Activated CD4-positive, CD25-positive, alpha-beta regulatory T cell (primary cell): ENCODE data around the gene CCDC149.

Source experiments
- DNase-seq, 4 experiments: peaks; one replicate each; lab custom pipeline; 2025; lab: John Stamatoyannopoulos, UW

Gene CCDC149

DNA sequence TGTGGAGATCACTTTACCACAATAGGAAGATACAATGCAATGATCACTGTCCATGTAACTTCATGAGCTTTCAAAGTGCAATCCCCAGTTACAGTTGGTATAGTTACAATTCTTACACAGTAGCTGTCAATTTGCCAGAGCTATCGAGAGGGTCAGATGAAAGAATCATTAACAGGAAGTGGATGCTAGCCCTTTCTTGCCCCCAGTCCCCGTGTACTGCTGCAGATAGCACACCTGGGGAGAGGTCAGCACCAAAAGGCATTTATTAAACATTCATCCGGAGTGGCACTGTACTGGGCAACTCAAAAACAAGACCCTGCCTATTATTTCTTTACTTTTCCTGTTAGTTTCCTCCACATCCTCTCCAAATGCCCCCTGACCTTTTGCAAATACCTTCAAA is 69.7 kb downstream of the CCDC149 start:
- no peak for DNase-seq

DNA sequence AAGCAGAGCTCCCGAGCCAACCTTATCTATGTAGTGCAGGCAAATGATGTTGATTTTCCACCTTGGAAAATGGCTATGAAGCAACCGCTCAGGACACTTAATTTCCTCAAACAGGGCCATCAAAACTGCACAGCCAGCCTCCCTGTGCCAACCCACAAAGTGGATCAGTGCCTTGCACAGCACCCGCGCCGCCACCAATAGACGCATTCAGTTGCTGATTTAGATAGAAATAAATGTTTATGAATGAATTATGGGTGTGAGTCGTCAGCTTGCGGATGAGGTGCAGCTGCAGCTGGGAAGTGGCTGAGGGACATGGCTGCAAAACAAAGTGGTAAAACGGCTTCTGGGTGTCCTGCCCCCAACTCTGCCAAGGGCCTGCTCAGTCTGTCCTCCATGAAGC is 70.5 kb downstream of the CCDC149 start:
- no peak for DNase-seq

DNA sequence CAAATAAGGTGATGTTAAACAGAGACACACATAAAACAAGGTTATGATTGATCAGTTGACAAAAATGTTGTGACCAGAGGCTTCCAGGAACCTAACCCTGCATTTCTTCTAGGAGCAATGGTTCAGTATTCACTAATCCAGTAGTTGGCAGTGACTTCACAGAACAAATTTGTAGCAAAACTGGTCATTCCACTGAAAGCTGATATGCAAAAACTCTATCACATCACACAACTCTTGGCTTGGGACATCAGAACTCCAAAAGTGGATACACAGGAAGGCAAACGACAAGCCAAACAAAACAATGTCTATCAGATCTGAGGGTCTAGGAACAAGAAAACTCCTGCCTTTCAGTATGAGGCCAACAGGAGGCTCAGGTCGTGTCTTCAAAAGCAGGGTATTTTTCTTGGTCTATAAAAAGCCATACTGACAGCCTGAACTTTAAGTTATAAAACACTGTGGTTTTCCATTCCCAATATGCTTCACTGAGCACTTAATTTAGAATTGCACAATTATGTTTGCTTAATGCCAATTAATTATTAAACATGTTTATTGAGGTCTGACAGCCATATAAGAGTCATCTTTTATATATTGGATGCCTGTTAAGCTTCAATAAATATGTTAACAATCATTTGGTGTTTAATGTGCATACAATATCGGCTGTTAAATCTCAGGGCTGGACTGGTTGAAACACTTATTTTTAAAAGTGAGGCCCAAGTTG is 71.9 kb downstream of the CCDC149 start:
- no peak for DNase-seq

DNA sequence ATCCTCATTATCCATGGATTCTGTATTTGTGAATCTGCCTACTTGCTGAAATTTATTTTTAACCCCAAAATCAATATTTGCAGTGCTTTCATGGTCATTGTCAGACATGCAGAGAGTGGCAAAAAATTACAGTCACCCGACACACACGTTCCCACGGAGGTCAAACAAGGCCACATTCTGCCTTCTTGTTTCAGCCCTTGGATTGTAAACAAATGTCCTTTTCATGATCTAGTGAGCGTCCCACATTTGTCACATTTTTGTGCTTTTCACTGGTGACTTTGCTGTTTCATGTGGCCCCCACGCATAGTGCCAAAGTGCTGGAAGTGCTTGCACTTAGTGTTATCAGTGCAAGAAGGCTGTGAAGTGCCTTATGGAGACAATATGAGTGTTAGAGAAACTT is 72.5 kb downstream of the CCDC149 start:
- no peak for DNase-seq

DNA sequence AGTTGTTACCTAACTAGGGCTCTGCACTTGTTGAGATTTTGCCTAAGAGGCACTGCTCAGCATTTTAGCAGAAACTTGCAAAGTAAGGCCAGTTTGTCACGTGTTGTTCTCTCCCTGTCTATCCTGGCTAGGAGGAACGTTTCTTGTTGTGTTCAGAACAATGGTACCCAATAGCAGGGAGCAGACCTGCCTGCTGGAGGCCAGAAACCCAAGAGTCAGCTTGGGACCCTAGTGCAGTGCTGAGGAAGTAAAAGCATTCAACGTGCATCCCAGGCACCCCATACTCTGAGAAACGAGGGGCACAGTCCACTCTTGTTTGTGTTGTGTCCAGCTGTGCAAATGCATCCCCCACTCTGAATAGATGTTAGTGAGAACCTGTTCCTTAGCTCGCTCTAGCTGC is 75.1 kb downstream of the CCDC149 start:
- no peak for DNase-seq

DNA sequence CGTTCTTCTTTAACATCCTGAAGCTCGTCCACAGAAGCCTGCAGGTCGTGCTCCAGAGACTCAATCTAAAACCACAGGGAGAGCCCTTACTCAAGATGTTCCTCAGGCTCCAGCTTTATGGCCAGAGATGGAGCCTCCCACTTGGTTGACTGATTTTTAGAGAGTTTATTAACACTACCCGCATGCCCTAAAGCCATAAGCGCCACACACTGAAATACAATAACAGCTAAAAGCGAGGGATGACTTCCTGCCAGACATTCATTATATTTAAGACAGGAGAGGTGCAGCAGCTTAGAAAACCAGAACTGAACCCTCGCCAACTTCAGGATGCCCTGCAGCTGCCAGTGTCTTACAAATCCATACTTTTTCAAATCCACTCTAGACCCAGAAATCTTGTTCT is 75.5 kb downstream of the CCDC149 start:
- no peak for DNase-seq

DNA sequence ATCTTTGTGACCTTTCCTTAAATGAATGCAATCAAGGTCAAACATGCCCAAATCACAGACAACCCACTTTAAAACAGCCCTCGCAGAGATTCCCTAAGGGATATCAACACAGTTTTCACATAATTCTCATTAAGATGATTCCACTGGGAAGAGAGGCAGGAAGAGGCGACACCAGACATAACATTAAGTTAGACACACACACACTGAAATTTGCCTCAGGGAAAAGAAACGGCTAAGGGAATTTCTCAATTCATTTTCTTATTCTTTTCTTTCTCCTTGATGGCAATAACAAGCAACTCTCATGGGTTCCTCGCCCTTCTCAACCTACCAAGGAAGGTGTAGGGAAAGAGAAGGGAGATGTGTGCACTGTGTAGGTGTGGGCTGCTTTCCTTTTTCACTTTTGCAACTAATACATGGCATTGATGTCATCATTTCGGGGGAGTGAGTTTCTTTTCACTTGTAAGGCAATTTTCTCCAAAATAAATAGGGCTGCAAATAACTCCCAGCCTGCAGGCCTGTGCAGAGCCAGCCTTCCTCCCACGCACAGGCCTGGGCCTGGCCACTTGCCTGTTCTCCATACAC is 76.1 kb downstream of the CCDC149 start:
- DNase-seq = no peak

DNA sequence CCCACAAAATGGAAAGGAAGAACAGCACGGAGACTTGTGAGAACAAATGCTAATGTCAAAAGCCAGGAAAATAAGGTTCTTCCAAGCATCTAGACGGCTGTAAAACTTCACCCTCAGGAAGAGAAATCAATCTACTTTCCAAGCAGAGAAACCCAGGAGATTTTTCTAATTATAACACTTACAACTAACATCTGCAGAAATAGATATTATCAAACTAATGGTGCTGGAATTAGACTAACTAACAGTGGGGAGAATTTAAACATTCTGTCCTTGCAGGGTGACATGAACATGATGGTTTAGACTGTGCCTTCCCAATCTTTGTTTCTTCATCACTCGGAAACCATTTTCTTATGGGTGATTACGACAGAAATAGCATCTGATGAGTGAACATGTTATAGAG is 77.1 kb downstream of the CCDC149 start:
- no peak for DNase-seq

DNA sequence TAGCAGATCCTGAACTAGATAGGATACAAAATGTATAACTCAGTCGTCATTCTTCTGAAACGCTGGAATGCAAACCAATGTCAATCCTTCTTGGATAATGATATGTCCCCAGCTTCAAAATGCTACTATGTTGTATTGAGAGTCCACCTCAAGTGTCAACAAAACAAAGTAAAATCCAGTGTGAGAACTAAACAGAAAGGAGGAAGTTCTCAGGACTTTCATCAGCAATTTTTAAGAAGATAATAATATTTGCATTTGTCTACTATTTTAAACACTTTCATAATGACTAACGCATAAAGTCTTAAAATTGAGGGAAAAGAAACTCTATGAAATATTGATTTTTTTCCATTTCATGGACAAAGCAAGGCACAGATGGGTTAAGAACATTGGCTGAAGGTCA is 81.2 kb downstream of the CCDC149 start:
- DNase-seq = no peak

DNA sequence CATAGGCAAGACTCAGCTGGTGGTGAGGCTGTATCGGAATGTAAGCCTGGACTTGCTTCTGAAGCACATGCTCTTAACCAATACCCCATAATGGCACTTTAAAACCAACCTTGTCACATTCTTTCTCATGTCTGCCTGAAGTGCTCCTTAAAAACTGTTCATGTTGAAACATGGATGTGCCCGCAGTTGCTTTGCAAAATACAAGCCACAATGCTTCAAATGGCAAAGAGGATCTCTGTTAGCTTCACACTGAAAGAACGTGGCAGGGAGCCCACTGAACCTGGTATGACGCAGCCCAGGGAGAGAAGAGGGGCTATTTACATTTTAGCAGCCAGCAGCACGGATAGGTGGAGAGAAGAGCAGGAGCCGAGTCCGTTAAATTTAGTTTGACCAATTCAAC is 88.1 kb downstream of the CCDC149 start:
- DNase-seq = no peak

DNA sequence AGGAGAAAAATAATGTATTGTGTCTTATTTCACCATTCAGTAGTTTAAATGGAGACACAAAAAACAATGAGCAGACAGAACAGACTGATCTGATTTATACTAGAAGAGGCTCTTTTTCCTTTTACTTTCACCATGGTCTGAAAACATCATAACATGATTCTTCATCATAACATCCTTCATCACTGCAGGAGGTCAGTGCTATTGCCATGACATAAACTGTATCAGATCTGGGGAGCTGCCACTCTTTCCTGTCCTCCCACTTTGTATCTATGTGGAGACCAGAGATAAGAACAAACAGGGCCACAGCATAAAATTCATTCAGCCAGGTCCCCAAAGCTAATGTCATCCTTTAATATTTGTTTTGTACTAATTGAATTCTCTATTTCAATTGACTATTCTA is 92.3 kb downstream of the CCDC149 start:
- DNase-seq = no peak

DNA sequence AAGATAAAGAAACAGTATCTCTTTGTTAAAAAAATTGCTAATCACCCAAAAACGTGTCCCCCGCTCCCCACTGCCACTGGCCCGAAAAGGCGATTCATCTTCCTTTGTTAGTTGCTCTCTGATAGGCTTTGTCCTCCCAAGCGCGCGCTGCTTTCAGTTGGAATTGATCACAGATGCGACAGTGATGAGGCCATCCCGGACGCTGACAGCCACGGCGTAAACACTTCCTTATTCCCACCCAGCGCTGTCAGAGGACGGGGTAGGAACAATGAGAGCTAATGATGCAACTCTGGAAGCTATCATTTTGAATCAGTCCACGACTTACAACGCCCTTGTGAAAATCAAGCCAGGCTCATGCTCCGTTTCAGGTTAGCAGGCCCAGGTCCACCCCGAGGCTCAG is 96.0 kb downstream of the CCDC149 start:
- DNase-seq = no peak

DNA sequence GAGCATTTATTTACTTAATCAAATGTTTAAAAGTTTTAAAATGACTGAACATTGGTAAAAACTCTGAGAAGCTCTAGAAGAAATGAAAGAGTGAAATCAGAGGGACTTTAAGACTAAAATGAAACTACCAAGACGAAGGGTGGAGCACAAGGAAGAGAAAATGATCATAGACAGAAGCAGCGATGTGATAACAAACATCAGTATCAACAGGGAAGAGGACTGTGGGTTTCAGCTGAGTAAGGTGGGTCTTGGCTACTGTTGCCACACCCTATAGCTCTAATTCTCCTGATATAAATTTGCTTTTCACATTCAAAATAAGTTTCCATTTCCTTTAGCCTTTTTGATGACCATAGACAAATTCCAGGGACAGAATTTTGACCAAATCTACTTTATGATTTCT is 99.1 kb downstream of the CCDC149 start:
- no peak for DNase-seq

DNA sequence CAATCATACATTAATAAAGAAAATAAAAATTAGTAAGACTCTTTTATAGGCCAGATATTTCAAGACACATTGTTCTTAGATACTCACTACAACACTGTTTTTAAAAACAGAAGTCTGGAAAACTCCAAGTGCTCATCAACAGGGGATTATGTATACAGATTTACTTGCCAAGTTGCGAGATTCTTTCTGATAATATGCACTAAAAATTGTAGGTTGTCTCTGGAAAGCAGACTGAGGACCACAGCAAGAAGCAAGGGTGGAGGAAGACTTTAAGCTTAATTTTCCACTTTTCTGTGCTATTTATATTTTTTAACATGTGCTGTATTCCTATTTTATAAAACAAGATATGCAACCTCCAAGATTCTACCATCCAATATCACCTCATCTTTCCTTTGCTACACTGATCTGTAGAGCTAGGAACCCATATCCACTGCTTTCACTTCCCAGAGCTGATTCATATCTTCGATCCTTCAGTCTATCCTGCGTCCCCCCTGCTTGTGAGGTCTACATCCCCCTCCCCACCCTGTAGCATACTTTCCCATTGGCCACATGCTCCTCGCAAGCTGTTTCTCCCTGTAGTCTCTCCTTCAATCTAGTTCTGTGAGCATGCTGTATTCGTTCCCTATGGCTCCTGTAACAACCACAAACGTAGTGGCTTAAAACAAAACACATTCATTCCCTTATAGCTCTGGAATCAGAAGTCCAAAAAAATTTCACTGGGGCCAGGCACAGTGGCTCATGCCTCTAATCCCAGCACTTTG is 101.8 kb downstream of the CCDC149 start:
- DNase-seq = no peak

DNA sequence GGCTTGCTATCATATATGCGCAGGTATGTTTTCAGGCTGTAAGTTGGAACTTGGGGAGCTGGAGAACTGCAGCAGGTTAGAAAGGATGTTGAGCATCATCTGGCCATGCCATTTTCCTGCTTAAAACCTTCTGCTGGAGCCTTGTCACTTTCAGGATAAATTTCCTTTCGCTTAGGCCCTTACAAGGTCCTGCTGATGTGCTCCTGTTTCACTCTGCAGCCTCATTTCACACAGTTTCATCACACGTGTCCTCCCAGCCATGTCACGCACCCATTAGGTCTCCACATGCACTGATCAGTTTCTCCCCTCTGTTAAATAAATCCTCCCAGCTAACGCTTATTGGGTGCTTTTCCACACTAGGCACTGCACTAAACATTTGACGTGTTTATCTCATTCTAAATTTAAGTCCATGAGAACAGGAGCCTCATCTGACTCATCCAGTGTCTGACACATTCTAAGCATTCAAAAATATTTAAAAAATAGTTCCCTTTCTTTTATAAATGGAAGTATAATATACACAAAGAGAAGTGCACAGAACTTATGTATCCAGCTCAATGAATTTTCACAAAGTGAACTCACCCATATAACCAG is 102.9 kb downstream of the CCDC149 start:
- no peak for DNase-seq

DNA sequence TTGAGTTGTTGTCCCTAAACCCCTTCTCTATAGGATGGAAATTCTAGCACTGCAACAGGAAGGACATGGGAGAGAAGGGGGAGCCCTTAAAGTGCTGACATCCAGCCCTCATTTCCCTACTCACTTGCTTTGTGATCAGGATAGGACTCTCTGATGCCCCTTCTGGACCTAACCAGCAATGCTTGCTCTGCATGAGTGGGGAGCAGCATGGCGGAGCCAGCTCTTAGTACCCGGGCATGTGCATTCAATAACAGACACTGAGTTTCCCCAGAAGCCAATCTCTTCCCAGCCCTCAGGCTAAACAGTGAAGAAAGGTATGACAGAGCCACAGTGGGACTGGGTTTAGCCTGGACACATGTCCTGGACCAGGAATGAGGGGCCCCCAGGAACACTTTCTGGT is 103.5 kb downstream of the CCDC149 start:
- DNase-seq = no peak

DNA sequence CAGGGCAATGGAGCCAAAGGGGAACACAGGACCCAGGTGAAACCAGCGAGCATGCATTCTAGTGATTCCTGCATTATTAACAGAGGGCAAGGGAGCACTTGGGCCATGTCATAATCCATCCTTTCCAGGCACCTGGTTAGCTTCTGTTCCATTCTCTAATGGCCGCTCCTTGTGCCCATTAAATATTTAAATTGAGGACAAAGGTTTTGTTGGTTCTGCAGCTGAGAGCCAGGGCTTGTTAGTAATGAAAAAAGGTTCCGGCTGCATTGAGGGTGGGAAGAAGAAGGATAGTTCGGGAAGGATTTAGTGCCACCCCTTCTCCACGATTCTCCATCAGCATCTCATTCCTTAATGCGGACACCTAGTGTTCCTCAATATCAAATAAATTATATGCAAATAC is 103.9 kb downstream of the CCDC149 start:
- no peak for DNase-seq

DNA sequence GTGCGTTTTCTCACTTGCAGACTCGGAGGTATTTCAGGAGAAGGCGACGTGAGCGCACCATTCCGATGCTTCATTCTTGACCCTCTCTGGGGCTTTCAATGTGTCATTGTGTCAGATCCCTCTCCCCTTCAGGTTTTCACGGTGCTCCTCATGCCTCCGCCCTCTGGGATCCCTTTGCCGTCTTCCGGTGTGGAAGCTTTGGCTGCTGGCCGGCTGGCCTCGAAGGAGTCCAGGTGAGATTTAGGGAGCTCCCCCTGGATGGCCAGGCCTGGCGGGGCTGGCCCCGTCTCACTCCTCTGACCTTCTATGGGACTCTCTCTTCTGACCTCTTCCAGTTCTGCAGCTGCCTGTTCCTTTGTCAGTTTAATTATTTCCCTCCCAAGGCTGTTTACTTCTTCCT is 104.6 kb downstream of the CCDC149 start:
- no peak for DNase-seq

DNA sequence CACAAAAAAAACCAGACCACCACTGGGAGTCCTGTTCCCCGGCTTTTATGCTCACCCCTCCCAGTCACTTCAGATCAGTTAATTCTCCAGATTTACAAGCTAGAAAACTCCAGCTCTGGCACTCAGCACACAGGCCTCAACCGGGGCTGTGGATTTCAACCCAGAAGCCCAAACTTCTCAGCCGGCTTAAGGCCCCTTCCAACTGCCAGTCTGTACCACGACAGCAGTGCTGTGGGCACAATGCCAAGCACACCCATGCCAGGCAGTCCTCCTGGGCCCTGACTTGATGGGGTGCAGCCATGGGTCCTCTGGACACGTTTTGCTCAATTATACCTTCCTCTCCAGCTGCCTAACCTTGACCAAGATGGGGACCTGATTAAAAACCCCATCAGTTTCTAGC is 105.2 kb downstream of the CCDC149 start:
- DNase-seq = no peak

DNA sequence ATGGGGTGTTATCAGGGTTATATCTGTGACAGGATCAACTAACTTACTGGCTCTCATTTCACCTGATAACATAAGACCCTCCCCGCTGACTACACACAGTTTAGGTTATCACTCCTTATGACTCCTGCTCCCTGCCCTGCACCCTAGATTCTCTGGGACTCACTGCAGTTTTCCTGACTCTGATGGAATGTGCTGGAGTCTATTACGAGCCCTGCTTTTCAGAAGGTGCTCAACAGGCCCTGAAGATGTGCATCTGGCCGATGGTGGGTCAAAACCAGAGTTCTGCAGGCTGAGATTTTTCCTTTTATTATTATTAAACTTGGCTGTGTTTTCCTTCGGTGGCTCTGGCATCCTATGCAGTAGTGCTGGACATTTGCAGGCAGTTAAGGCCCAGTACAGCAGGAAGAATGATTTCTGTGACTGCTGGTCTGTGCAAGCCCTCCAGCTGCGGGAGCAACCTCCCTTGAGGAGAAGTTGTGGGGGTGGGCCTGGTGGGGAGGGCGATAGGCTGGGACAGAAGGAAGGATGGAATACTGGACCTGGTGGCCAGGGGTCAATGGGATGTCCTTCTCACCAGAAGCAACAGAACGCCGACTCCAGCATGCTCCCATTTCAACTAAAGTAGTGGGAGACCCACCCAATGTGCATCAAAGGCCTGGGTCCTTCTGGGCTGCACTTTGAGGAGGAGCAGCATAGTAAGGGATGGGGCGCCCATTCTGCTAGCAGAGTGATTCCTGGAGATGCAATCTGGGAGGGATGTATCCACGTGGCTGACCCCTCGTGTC is 106.4 kb downstream of the CCDC149 start:
- DNase-seq = no peak

DNA sequence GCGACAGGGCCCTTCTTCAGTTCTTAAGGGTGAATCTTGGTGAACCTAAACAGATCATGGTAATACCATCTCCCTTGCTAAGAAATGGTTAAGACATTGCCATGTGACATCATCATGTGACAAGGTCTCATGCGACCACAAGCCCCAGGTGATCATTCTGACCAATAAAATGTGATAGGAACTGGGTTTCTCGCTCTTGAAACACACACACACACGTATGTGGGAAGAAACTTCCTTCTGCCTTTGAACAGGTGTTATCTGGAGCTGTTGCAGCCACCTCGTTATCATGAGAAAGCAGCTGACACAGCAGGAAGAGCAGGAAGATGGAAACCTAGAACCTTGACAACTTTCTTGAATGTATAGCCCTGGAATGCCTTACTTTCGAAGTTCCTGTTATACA is 107.3 kb downstream of the CCDC149 start:
- no peak for DNase-seq

DNA sequence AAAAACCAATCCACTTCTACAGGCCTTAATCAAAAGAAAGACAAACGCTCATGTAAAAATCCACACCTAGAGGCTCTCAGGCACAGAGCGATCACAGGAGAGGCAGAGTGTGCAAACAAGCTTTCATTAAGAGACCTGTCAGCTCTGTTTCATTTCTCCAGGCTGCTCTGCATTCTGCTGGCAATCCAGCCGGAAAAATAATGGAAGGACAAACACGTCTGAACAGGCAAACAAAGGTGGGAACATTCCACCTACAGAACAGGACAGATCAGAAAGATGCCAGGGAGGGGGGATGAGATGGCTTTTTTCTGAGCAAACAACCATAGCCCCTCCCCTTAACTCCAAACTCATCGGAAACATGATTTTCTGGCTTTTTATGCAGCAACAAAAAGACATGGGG is 107.8 kb downstream of the CCDC149 start:
- no peak for DNase-seq
